SK-N-SH (cell line): Measurements from ENCODE around the gene PIANP. TPM values are rescaled to one million over a fixed set of nuclear protein-coding genes. Genes with fewer than 3 reads are reported as not detected.

ENCODE experiments used
- CTCF ChIA-PET: fragments of 300-600, 350-600 bp; formaldehyde crosslinking; extraction: SDS; loops from one replicate; lab custom pipeline; 2021; lab: Yijun Ruan, JAX
- POLR2A ChIA-PET: fragments of 350-600 bp; sonication (Branson Sonifier 250); formaldehyde crosslinking; extraction: SDS; loops from one replicate; lab custom pipeline; 2020; ENCODE audit warnings: antibody characterized with exemption, inconsistent platforms; lab: Yijun Ruan, JAX
- DNase-seq: peaks from one replicate; pipeline ENCODE4 v3.0.0; 2012
- H2AFZ ChIP-seq: fragments of 200-600 bp; sonication (generic); 2 replicates; pipeline ENCODE4 v1.8.1; 2016; ENCODE audit warnings: antibody characterized with exemption, mild to moderate bottlenecking, low read depth
- H3F3A ChIP-seq: fragments of 200-600 bp; sonication (generic); replicated peaks from 2 replicates; pipeline ENCODE3; 2016; ENCODE audit warnings: antibody characterized with exemption, mild to moderate bottlenecking; ENCODE audit not compliant: insufficient read depth
- H3K27ac ChIP-seq, 2 experiments: fragments of 200-500 bp in 1 of 2; fragments of 200-600 bp in 1 of 2; sonication (Bioruptor generic) in 1 of 2; sonication (generic), shearing (Covaris generic) in 1 of 2; 2 replicates each; pipeline versions ENCODE4 v1.5.1 to v1.6.1; 2014 to 2016; ENCODE audit warnings: low read depth in 2 of 2, inconsistent platforms in 1 of 2, low read length in 1 of 2, mild to moderate bottlenecking in 1 of 2, mixed read lengths in 1 of 2
- H3K27me3 ChIP-seq: fragments of 200-600 bp; sonication (generic), shearing (Covaris generic); 2 replicates; pipeline ENCODE4 v1.6.1; 2016; ENCODE audit warnings: mixed run types; ENCODE audit not compliant: insufficient read depth
- H3K36me3 ChIP-seq, 2 experiments: fragments of 200-500 bp in 1 of 2; fragments of 200-600 bp in 1 of 2; sonication (Bioruptor generic) in 1 of 2; sonication (generic) in 1 of 2; replicated peaks in 1 of 2; 2 replicates each; pipeline versions ENCODE3 to v1.5.1; 2014 to 2016; ENCODE audit warnings: low read length in 1 of 2, mild to moderate bottlenecking in 1 of 2; ENCODE audit not compliant: insufficient read depth in 2 of 2, control insufficient read depth in 1 of 2
- H3K4me1 ChIP-seq, 2 experiments: fragments of 200-500 bp in 1 of 2; fragments of 200-600 bp in 1 of 2; sonication (Bioruptor generic) in 1 of 2; sonication (generic), shearing (Covaris generic) in 1 of 2; 2 replicates each; pipeline versions ENCODE4 v1.5.1 to v1.6.1; 2014 to 2016; ENCODE audit warnings: low read depth in 1 of 2, low read length in 1 of 2, mixed run types in 1 of 2; ENCODE audit not compliant: insufficient read depth in 2 of 2, control insufficient read depth in 1 of 2
- H3K4me2 ChIP-seq: fragments of 200-600 bp; sonication (generic), shearing (Covaris generic); 2 replicates; pipeline ENCODE4 v1.6.1; 2017; ENCODE audit warnings: mixed run types
- H3K4me3 ChIP-seq, 2 experiments: fragments of 200-500 bp in 1 of 2; fragments of 200-600 bp in 1 of 2; sonication (Bioruptor generic) in 1 of 2; sonication (generic), shearing (Covaris generic) in 1 of 2; 2 replicates each; pipeline versions ENCODE4 v1.5.1 to v1.8.1; 2014 to 2016; ENCODE audit warnings: low read depth in 2 of 2, inconsistent platforms in 1 of 2, low read length in 1 of 2, mild to moderate bottlenecking in 1 of 2, mixed read lengths in 1 of 2, moderate library complexity in 1 of 2
- H3K79me2 ChIP-seq: fragments of 200-600 bp; sonication (generic); 2 replicates; pipeline ENCODE4 v1.8.1; 2017; ENCODE audit warnings: mild to moderate bottlenecking; ENCODE audit not compliant: insufficient read depth
- H3K9ac ChIP-seq: fragments of 200-600 bp; sonication (generic); 2 replicates; pipeline ENCODE4 v1.6.1; 2017; ENCODE audit warnings: mixed run types
- H3K9me2 ChIP-seq: fragments of 200-600 bp; sonication (generic); 2 replicates; pipeline ENCODE4 v1.6.1; 2017; ENCODE audit warnings: mixed run types
- H3K9me3 ChIP-seq: fragments of 200-600 bp; sonication (generic); 2 replicates; pipeline ENCODE4 v1.6.1; 2017; ENCODE audit warnings: mixed run types, mild to moderate bottlenecking, moderate library complexity
- H4K20me1 ChIP-seq: fragments of 200-600 bp; sonication (generic); 2 replicates; pipeline ENCODE4 v1.6.1; 2017; ENCODE audit warnings: mild to moderate bottlenecking, mixed run types; ENCODE audit not compliant: insufficient read depth
- FOXJ3 ChIP-seq: sonication (generic); formaldehyde crosslinking; IDR thresholded peaks from 2 replicates; pipeline ENCODE4 v1.5.1; 2020; ENCODE audit warnings: mild to moderate bottlenecking, missing genetic modification reagents
- FOXM1 ChIP-seq: IDR thresholded peaks from 2 replicates; pipeline ENCODE4 v1.4.0; 2012; ENCODE audit warnings: low read depth, mild to moderate bottlenecking
- GABPA ChIP-seq: IDR thresholded peaks from 2 replicates; pipeline ENCODE4 v1.4.0; 2012; ENCODE audit warnings: low read depth, mild to moderate bottlenecking
- JUND ChIP-seq: IDR thresholded peaks from 2 replicates; pipeline ENCODE4 v1.4.0; 2012
- MXI1 ChIP-seq: IDR thresholded peaks from 2 replicates; pipeline ENCODE4 v1.6.1; 2012; ENCODE audit warnings: mild to moderate bottlenecking, low read depth, low read length, improper control_type of control experiment
- NFIC ChIP-seq: IDR thresholded peaks from 2 replicates; pipeline ENCODE4 v1.4.0; 2012; ENCODE audit warnings: borderline replicate concordance
- NRF1 ChIP-seq: IDR thresholded peaks from 2 replicates; pipeline ENCODE4 v1.6.1; 2012; ENCODE audit warnings: low read depth, mild to moderate bottlenecking, low read length
- POLR2AphosphoS5 ChIP-seq: IDR thresholded peaks from 2 replicates; pipeline ENCODE4 v1.6.1; 2012; ENCODE audit warnings: low read depth, low read length
- RAD21 ChIP-seq: IDR thresholded peaks from 2 replicates; pipeline ENCODE4 v1.6.1; 2012; ENCODE audit warnings: mild to moderate bottlenecking, low read length
- RCOR1 ChIP-seq: fragments of 150-350 bp; IDR thresholded peaks from 2 replicates; pipeline ENCODE4 v1.6.1; 2017; ENCODE audit warnings: antibody characterized with exemption, low read length
- SIN3A ChIP-seq: IDR thresholded peaks from 2 replicates; pipeline ENCODE4 v1.6.1; 2012; ENCODE audit warnings: low read depth, mild to moderate bottlenecking, low read length, moderate library complexity, borderline replicate concordance
- SMC3 ChIP-seq: IDR thresholded peaks from 2 replicates; pipeline ENCODE4 v1.6.1; 2012; ENCODE audit warnings: low read depth, low read length, improper control_type of control experiment
- TCF12 ChIP-seq: IDR thresholded peaks from 2 replicates; pipeline ENCODE4 v1.4.0; 2012
- WGBS: methylation state at CpG from one replicate; pipeline ENCODE4 v1.1.6; 2017; ENCODE audit warnings: low lambda C conversion rate; 5-methylcytosine and 5-hydroxymethylcytosine counted together
- polyA plus RNA-seq, 3 experiments: library from polyadenylated mRNA; depleted of rRNA; stranded (reverse); fragments of >200 nt; gene quantifications; 2 replicates each; pipeline ENCODE4 v1.2.3, GENCODE V29; 2012
- TF ChIP-seq, protein P1 (sequence below): fragments of 150-350 bp; IDR thresholded peaks from 2 replicates; pipeline ENCODE4 v1.6.1; 2017; ENCODE audit warnings: antibody characterized with exemption, low read length, low read depth, borderline replicate concordance
- TF ChIP-seq, protein P2 (sequence below): fragments of 150-350 bp; IDR thresholded peaks from 2 replicates; pipeline ENCODE4 v1.6.1; 2016; ENCODE audit warnings: mild to moderate bottlenecking, low read depth, low read length
- TF ChIP-seq, protein P3 (sequence below): IDR thresholded peaks from 2 replicates; pipeline ENCODE4; 2012
- TF ChIP-seq, protein P4 (sequence below): IDR thresholded peaks from 2 replicates; pipeline ENCODE4 v1.6.1; 2012; ENCODE audit warnings: mild to moderate bottlenecking, low read depth, low read length, moderate library complexity
- TF ChIP-seq, protein P5 (sequence below): IDR thresholded peaks from 2 replicates; pipeline ENCODE4 v1.4.0; 2012; ENCODE audit warnings: low read depth, borderline replicate concordance

The PIANP gene
- polyA plus RNA-seq, 1 of the 3 experiments (the other 2 are of a cell fraction): 9.9 TPM

DNA sequence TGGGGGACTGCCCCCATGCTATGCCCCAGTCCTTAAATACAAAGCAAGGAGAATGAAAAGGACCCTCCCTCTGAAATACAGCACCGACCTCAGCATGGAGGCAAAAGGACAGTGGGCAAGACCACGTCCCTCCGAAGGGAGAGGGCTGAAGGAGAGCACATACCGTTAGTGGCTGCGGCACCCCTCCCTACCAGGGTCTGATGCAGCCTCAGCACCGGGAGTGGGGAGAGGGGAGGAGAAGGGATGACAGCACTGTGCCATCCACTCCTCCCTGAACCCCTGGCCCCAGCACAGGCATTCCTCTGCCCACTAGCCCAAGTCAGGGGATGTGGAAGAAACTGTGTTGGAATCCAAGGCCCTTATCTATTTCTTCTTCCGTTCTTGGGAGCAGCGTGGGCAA is 49.8 kb downstream of the PIANP start:
- Histone ChIP-seq H3K4me3 (no peak overlapping the region), H3K9ac (no peak overlapping the region), H3K27ac (no peak overlapping the region), H2AFZ (no peak overlapping the region), H3F3A (no peaks in the 10 kb centered on the region), H3K9me3 (no peaks in the 10 kb centered on the region), H3K36me3 (peaks cover 11 to 37% of the 10 kb centered on the region in 2 experiments), H3K79me2 (no peaks in the 10 kb centered on the region; the same call in 1 of the 2 replicates), H3K27me3 (no peaks in the 10 kb centered on the region), H4K20me1 (no peaks in the 10 kb centered on the region), H3K9me2 (no peaks in the 10 kb centered on the region), H3K4me2 (no peak overlapping the region), H3K4me1 (no peaks in the 10 kb centered on the region)
- ChIA-PET POLR2A (no interaction called here), CTCF (no interaction called here)
- WGBS: 87% methylated on average over 8 of the region's 8 CpGs
- TF ChIP-seq SIN3A (no peak), RCOR1 (no peak), FOXM1 (no peak), GABPA (no peak), NFIC (no peak), RAD21 (no peak)
- TF ChIP-seq, protein P1, sequence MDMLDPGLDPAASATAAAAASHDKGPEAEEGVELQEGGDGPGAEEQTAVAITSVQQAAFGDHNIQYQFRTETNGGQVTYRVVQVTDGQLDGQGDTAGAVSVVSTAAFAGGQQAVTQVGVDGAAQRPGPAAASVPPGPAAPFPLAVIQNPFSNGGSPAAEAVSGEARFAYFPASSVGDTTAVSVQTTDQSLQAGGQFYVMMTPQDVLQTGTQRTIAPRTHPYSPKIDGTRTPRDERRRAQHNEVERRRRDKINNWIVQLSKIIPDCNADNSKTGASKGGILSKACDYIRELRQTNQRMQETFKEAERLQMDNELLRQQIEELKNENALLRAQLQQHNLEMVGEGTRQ: no peak
- TF ChIP-seq, protein P2, sequence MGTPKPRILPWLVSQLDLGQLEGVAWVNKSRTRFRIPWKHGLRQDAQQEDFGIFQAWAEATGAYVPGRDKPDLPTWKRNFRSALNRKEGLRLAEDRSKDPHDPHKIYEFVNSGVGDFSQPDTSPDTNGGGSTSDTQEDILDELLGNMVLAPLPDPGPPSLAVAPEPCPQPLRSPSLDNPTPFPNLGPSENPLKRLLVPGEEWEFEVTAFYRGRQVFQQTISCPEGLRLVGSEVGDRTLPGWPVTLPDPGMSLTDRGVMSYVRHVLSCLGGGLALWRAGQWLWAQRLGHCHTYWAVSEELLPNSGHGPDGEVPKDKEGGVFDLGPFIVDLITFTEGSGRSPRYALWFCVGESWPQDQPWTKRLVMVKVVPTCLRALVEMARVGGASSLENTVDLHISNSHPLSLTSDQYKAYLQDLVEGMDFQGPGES: no peak
- DNase-seq: no peak

DNA sequence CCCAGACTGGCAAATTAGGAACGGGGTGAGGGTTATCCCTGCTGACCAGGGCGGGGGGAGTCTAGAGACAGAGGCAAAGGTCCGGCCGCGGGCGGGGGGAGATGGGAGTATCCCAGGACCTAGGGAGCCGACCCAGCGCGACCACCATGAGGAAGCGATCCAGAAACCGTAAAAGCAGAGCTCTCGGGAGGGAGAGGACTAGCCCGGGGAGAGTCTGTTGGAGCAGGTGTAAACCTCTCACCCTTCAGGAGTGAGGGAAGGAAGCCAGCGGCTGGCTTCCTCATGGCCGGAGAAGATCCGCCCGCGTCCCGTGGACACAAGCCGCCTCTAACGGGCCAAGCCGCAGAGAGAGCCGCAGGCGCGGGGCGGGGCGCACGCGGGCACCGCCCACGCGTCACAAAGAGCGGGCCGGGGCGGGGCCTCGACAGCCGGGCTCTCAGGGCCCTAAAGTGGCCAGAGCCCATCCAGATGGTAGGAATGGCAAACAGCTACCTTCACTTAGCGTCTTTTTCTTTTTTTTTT is 53.5 kb downstream of the PIANP start, which contains the start of gene ACRBP:
TSS of gene ACRBP (minus strand) at position 350 of the 522 bp plus-strand sequence. CDS start at position 284, 66 bp downstream.
- DNase-seq: no peak
- Histone ChIP-seq H3K79me2 (no peaks in the 10 kb centered on the region), H3F3A (no peaks in the 10 kb centered on the region), H3K9me3 (no peaks in the 10 kb centered on the region), H3K9ac (no peak within 1 kb of the TSS), H4K20me1 (no peaks in the 10 kb centered on the region), H2AFZ (no peak within 1 kb of the TSS), H3K4me2 (no peak within 1 kb of the TSS), H3K9me2 (no peaks in the 10 kb centered on the region), H3K27me3 (no peaks in the 10 kb centered on the region), H3K4me3 (no peak within 1 kb of the TSS), H3K36me3 (peaks cover 0 to 14% of the 10 kb centered on the region in 2 experiments), H3K4me1 (no peaks in the 10 kb centered on the region), H3K27ac (no peak within 1 kb of the TSS)
- 98% methylated on average over 32 of the region's 38 CpGs for WGBS
- CTCF ChIA-PET: interaction anchor here (0.9 to 1.1 kb wide), 2 partner anchors 8 to 32 kb away, joined by 3 read pairs; no protein-coding TSS in a partner anchor
- POLR2A ChIA-PET: no interaction called here
- TF ChIP-seq SIN3A (no peak), POLR2AphosphoS5 (no peak), RAD21 (no peak), TCF12 (no peak), JUND (no peak), SMC3 (no peak), MXI1 (no peak), RCOR1 (no peak), NRF1 (no peak), GABPA (no peak), FOXJ3 (CRISPR knock-in tag) (no peak)
- TF ChIP-seq, protein P3, sequence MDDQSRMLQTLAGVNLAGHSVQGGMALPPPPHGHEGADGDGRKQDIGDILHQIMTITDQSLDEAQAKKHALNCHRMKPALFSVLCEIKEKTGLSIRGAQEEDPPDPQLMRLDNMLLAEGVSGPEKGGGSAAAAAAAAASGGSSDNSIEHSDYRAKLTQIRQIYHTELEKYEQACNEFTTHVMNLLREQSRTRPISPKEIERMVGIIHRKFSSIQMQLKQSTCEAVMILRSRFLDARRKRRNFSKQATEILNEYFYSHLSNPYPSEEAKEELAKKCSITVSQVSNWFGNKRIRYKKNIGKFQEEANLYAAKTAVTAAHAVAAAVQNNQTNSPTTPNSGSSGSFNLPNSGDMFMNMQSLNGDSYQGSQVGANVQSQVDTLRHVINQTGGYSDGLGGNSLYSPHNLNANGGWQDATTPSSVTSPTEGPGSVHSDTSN: no peak
- TF ChIP-seq, protein P4, sequence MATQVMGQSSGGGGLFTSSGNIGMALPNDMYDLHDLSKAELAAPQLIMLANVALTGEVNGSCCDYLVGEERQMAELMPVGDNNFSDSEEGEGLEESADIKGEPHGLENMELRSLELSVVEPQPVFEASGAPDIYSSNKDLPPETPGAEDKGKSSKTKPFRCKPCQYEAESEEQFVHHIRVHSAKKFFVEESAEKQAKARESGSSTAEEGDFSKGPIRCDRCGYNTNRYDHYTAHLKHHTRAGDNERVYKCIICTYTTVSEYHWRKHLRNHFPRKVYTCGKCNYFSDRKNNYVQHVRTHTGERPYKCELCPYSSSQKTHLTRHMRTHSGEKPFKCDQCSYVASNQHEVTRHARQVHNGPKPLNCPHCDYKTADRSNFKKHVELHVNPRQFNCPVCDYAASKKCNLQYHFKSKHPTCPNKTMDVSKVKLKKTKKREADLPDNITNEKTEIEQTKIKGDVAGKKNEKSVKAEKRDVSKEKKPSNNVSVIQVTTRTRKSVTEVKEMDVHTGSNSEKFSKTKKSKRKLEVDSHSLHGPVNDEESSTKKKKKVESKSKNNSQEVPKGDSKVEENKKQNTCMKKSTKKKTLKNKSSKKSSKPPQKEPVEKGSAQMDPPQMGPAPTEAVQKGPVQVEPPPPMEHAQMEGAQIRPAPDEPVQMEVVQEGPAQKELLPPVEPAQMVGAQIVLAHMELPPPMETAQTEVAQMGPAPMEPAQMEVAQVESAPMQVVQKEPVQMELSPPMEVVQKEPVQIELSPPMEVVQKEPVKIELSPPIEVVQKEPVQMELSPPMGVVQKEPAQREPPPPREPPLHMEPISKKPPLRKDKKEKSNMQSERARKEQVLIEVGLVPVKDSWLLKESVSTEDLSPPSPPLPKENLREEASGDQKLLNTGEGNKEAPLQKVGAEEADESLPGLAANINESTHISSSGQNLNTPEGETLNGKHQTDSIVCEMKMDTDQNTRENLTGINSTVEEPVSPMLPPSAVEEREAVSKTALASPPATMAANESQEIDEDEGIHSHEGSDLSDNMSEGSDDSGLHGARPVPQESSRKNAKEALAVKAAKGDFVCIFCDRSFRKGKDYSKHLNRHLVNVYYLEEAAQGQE: no peak
- TF ChIP-seq, protein P1: no peak
- TF ChIP-seq, protein P5, sequence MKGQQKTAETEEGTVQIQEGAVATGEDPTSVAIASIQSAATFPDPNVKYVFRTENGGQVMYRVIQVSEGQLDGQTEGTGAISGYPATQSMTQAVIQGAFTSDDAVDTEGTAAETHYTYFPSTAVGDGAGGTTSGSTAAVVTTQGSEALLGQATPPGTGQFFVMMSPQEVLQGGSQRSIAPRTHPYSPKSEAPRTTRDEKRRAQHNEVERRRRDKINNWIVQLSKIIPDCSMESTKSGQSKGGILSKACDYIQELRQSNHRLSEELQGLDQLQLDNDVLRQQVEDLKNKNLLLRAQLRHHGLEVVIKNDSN: no peak
